Left lung (tissue), 10 donors: Measurements from ENCODE around the gene ACOX3. TPM values are rescaled to one million over a fixed set of nuclear protein-coding genes. Genes with fewer than 3 reads are reported as not detected.

ENCODE experiments used
- ATAC-seq: fragments of 200-7000 bp; cut with Tn5 transposase; one replicate; pipeline ENCODE4 v1.9.1; 2020; ENCODE audit warnings: moderate library complexity
- DNase-seq, 4 donors: peaks; one replicate each; pipeline ENCODE4 v3.0.0-alpha.2; 2013 to 2020
- H3K27ac ChIP-seq, 2 donors: fragments of 200-600 bp; sonication (generic) in 1 of 2; one replicate each; pipeline versions ENCODE4 v1.5.0 to v1.8.0; 2020 to 2021
- H3K27me3 ChIP-seq, 2 donors: fragments of 200-600 bp; sonication (generic) in 1 of 2; one replicate each; pipeline versions ENCODE4 v1.5.0 to v1.8.0; 2020 to 2021
- H3K36me3 ChIP-seq, 2 donors: fragments of 200-600 bp; sonication (generic) in 1 of 2; one replicate each; pipeline versions ENCODE4 v1.5.0 to v1.8.0; 2020 to 2021
- H3K4me1 ChIP-seq, 2 donors: fragments of 200-600 bp; one replicate each; pipeline ENCODE4 v1.8.0; 2021
- H3K4me3 ChIP-seq, 2 donors: fragments of 200-600 bp; sonication (generic) in 1 of 2; one replicate each; pipeline versions ENCODE4 v1.5.0 to v1.8.0; 2020 to 2021; ENCODE audit warnings: mild to moderate bottlenecking in 1 of 2
- H3K9me3 ChIP-seq, 2 donors: fragments of 200-600 bp; sonication (generic) in 1 of 2; one replicate each; pipeline versions ENCODE4 v1.5.0 to v1.8.0; 2020 to 2021
- intact Hi-C, 2 donors: fragments of 100-400 bp; cut with DNase I; formaldehyde crosslinking; loops; one replicate each; pipeline versions ENCODE4 v1.11.2 to v1.14.2; 2022
- polyA plus RNA-seq, 6 donors: library from polyadenylated mRNA; unstranded; fragments of 120-200 nt; gene quantifications; one replicate each; pipeline ENCODE4 v1.2.1, GENCODE V29; 2013; ENCODE audit not compliant: insufficient read length in 6 of 6
- total RNA-seq, 2 donors: library from RNA; stranded (reverse); fragmentation: NEBNext Ultra II Directional; extraction: Animal tissue kit (Norgen Biotek cat#: 25700); gene quantifications; one replicate each; pipeline ENCODE4 v1.2.1, GENCODE V29; 2021
- TF ChIP-seq, protein P1 (sequence below), 2 donors: fragments of 200-600 bp; sonication (generic) in 1 of 2; IDR thresholded peaks; one replicate each; pipeline versions ENCODE4 v1.5.0 to v1.8.0; 2021; ENCODE audit warnings: antibody characterized with exemption in 2 of 2
- donor health status: DM: no; HTN: yes; CAD: no.
- donor health status: DM: no; HTN: no; CAD: no.

Gene ACOX3
- total and polyA plus RNA-seq, 8 donors: 19.9 to 31.7 (median 23.4) TPM

DNA sequence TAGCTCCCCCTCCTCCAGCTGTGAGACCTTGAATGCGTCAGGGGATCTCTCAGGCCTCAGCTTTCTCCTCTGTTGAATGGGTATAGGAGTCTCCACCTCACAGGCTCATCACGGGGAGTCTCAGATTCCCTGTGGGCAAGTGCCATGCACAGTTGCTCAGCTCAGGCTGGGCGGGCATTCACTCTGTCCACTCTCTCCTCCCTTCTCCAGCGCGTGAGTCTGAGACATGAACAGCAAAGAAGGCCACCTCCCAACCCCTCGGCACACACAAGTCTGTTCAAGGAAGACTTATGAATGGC lies 111.0 kb downstream of the ACOX3 start:
- TF ChIP-seq, protein P1, sequence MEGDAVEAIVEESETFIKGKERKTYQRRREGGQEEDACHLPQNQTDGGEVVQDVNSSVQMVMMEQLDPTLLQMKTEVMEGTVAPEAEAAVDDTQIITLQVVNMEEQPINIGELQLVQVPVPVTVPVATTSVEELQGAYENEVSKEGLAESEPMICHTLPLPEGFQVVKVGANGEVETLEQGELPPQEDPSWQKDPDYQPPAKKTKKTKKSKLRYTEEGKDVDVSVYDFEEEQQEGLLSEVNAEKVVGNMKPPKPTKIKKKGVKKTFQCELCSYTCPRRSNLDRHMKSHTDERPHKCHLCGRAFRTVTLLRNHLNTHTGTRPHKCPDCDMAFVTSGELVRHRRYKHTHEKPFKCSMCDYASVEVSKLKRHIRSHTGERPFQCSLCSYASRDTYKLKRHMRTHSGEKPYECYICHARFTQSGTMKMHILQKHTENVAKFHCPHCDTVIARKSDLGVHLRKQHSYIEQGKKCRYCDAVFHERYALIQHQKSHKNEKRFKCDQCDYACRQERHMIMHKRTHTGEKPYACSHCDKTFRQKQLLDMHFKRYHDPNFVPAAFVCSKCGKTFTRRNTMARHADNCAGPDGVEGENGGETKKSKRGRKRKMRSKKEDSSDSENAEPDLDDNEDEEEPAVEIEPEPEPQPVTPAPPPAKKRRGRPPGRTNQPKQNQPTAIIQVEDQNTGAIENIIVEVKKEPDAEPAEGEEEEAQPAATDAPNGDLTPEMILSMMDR (IDR thresholded peaks at IDR 0.05): no peak
- peak in 1 of 4 donors; percentile 21 for DNase-seq
- Histone ChIP-seq H3K36me3 (no peaks in the 10 kb centered on the region), H3K4me3 (no peak overlapping the region), H3K27me3 (no peaks in the 10 kb centered on the region), H3K27ac (no peak overlapping the region), H3K4me1 (no peaks in the 10 kb centered on the region), H3K9me3 (peaks cover 2 to 3% of the 10 kb centered on the region in 2 donors)
- ATAC-seq: no peak
- intact Hi-C loops: no loop called here

DNA sequence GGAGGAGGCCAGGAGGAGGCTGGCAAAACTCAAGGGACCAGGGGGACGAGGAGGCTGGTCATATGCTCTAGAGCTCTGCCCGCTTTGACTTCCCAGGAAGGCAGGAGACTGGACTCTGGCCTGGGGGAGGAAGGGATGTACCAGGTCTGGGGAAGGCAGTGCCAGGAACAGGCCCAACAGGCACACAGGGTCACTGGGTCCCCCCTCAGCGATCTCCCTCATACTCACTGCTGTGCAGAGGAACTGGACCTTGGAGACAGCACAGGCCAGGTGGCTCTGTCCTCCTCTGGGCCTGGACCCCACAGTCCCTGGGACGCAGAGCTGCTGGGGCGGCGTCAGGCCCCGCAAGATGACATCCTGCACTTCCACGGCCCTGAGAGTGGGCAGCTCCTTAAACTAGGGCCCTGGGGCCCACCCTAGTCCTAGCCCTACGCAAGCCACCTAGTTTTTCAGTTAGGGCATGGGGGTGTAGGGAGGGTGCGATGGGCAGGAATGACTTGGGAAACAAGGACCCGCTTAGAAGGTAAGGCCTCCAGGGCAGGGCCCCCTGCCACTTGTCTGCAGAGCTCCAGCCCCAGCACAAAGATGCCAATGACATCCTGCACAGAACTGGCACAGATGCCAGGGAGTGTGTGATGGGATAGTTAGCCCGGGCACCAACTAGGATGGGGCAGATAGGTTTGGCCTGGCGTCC lies 111.5 kb downstream of the ACOX3 start:
- intact Hi-C loops: no loop called here
- Histone ChIP-seq H3K27ac (no peak overlapping the region), H3K9me3 (peaks cover 2 to 3% of the 10 kb centered on the region in 2 donors), H3K4me1 (no peaks in the 10 kb centered on the region), H3K4me3 (no peak overlapping the region), H3K27me3 (no peaks in the 10 kb centered on the region), H3K36me3 (no peaks in the 10 kb centered on the region)
- ATAC-seq (no peak), DNase-seq (peak in 1 of 4 donors; percentile 14)
- TF ChIP-seq, protein P1 (IDR thresholded peaks at IDR 0.05): no peak

DNA sequence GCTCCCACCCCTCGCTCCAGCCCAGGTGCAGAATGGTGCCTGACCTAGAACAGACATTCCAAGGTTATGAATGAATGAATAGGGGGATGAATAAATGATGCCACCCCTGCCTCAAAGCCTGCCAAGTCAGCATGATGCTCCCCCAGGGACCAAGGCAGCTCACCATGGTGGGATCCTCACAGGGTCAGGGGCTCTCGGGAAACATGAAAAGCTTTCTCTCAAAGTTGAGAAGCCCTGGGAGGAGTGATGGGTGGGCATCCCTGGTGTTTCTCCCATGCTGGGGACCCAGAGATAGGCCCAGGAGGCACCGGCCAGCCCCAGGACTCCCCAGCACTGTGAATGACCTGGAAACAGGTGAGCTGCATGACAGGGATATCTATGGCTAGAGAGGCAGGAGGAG lies 112.1 kb downstream of the ACOX3 start:
- Histone ChIP-seq H3K36me3 (no peaks in the 10 kb centered on the region), H3K4me3 (no peak overlapping the region), H3K9me3 (peaks cover 2 to 3% of the 10 kb centered on the region in 2 donors), H3K27me3 (no peaks in the 10 kb centered on the region), H3K27ac (no peak overlapping the region), H3K4me1 (no peaks in the 10 kb centered on the region)
- TF ChIP-seq, protein P1 (IDR thresholded peaks at IDR 0.05): no peak
- ATAC-seq (no peak), DNase-seq (peak in 2 of 4 donors; percentile 7 to 39)
- intact Hi-C loops: no loop called here

DNA sequence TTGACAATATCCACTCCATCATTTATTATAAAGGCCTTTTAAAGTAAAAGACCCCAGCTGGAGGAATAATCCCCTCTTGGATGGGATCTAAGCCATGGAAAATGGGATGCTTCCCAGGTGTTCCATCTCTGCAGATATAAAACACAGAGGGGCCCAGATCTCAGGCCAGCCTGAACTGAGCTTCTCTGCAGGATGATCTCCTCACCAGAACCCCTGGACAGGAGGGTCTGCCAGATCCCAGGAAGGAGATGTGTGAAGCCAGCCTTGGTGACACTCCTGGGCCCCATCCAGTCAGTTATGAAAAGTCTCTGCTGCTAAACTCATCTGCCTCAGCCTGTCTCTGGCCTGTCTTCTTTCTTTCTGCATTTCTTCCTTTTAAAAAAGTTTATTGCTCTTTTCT lies 114.3 kb downstream of the ACOX3 start:
- intact Hi-C loops: no loop called here
- no peak overlapping the region for H3K27ac ChIP-seq
- no peaks in the 10 kb centered on the region for H3K4me1 ChIP-seq
- ATAC-seq (no peak), DNase-seq (no peak)
- H3K36me3 ChIP-seq: no peaks in the 10 kb centered on the region
- H3K4me3 ChIP-seq: no peak overlapping the region
- TF ChIP-seq, protein P1 (IDR thresholded peaks at IDR 0.05): no peak
- H3K9me3 ChIP-seq: peaks cover 2 to 3% of the 10 kb centered on the region in 2 donors
- H3K27me3 ChIP-seq: no peaks in the 10 kb centered on the region

DNA sequence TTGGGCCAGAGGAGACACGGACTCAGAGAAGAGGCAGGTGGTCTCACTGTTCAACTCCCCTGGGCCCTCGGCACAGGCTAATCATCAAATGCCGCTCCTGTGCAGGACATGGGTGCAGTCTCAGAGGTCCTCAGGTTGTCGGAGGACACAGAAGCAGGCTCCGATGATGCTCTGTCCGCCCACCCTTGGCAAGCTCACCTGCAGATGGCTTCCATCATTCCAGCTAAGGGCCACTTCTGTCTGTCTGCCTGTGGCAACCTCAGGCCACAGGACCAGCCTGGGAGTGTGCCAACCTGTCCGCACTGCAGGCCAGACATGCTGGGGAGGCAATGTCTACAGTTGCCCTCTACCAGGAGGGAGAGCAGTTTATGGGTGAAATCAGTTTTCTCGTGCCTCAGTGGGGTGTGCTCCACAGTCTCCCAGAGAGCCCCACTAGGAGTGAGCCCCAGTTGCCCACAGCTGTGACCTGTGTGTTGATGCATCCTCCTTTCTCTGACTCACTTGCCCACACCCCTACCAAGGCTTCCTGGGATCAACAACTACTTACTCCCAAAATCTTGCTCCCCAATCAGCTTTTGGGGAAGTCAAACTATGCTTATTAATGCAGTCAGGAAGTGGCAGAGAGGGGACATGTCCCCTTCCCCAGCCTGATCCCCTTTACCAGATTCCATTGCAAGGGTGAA lies 115.1 kb downstream of the ACOX3 start:
- H3K4me3 ChIP-seq: no peak overlapping the region
- no peaks in the 10 kb centered on the region for H3K36me3 ChIP-seq
- no peaks in the 10 kb centered on the region for H3K4me1 ChIP-seq
- H3K27me3 ChIP-seq: no peaks in the 10 kb centered on the region
- DNase-seq (peak in 2 of 4 donors; percentile 17 to 41), ATAC-seq (no peak)
- intact Hi-C loops: no loop called here
- no peak overlapping the region for H3K27ac ChIP-seq
- TF ChIP-seq, protein P1 (IDR thresholded peaks at IDR 0.05): no peak
- peaks cover 2 to 3% of the 10 kb centered on the region in 2 donors for H3K9me3 ChIP-seq
